DND-41 (cell line): ENCODE data around the gene RBFOX2.
A peak's percentile ranks its signal among the peaks of the same experiment; 100 is the strongest.

ENCODE experiments used
- ATAC-seq: fragments of 200-7000 bp; cut with Tn5 transposase; 3 replicates; pipeline ENCODE4 v1.9.1; 2021; ENCODE audit warnings: low read depth; ENCODE audit not compliant: insufficient read depth
- DNase-seq: peaks from one replicate; pipeline ENCODE4 v3.0.0-alpha.2; 2020
- H2AFZ ChIP-seq: 2 replicates; pipeline ENCODE4 v1.6.0; 2012; ENCODE audit warnings: low read depth, low read length
- H3K27ac ChIP-seq: 2 replicates; pipeline ENCODE4 v1.5.1; 2012; ENCODE audit warnings: low read length, inconsistent platforms
- H3K27me3 ChIP-seq: fragments of 200-600 bp; sonication (generic); 2 replicates; pipeline ENCODE4 v1.6.0; 2012; ENCODE audit warnings: low read length, mild to moderate bottlenecking, inconsistent platforms; ENCODE audit not compliant: insufficient read depth, poor library complexity
- H3K36me3 ChIP-seq: 2 replicates; pipeline ENCODE4 v1.5.1; 2012; ENCODE audit warnings: low read length, inconsistent platforms; ENCODE audit not compliant: insufficient read depth
- H3K4me1 ChIP-seq: 2 replicates; pipeline ENCODE4 v1.5.1; 2012; ENCODE audit warnings: mild to moderate bottlenecking, low read length; ENCODE audit not compliant: insufficient read depth
- H3K4me2 ChIP-seq: 2 replicates; pipeline ENCODE4 v1.6.0; 2012; ENCODE audit warnings: mild to moderate bottlenecking, moderate library complexity, low read length, inconsistent platforms; ENCODE audit not compliant: insufficient read depth
- H3K4me3 ChIP-seq, 2 experiments: fragments of 200-600 bp in 1 of 2; shearing (Covaris generic) in 1 of 2; 2 replicates each; pipeline ENCODE4 v1.5.1; 2012 to 2016; ENCODE audit warnings: inconsistent platforms in 2 of 2, low read length in 2 of 2, mild to moderate bottlenecking in 2 of 2, low read depth in 1 of 2, moderate library complexity in 1 of 2
- H3K79me2 ChIP-seq: 2 replicates; pipeline ENCODE4 v1.6.0; 2012; ENCODE audit warnings: low read length, inconsistent platforms; ENCODE audit not compliant: insufficient read depth
- H3K9ac ChIP-seq: 2 replicates; pipeline ENCODE4 v1.6.0; 2012; ENCODE audit warnings: low read depth, mild to moderate bottlenecking, inconsistent platforms, low read length, moderate library complexity
- H3K9me3 ChIP-seq: 2 replicates; pipeline ENCODE4 v1.5.1; 2012; ENCODE audit warnings: low read length, moderate library complexity, mild to moderate bottlenecking, inconsistent platforms; ENCODE audit not compliant: insufficient read depth, severe bottlenecking
- H4K20me1 ChIP-seq: 2 replicates; pipeline ENCODE4 v1.6.0; 2012; ENCODE audit warnings: low read length; ENCODE audit not compliant: insufficient read depth
- EZH2 ChIP-seq: IDR thresholded peaks from 3 replicates; pipeline ENCODE4 v1.6.1; 2012; ENCODE audit warnings: borderline replicate concordance, low read depth, mild to moderate bottlenecking, moderate library complexity, low read length, inconsistent platforms; ENCODE audit not compliant: severe bottlenecking
- TF ChIP-seq, protein P1 (sequence below): IDR thresholded peaks from 2 replicates; pipeline ENCODE4 v1.5.1; 2012; ENCODE audit warnings: borderline replicate concordance, low read length, moderate library complexity, mild to moderate bottlenecking; ENCODE audit not compliant: poor library complexity, severe bottlenecking; ENCODE audit errors: extremely low read depth

Gene RBFOX2

DNA sequence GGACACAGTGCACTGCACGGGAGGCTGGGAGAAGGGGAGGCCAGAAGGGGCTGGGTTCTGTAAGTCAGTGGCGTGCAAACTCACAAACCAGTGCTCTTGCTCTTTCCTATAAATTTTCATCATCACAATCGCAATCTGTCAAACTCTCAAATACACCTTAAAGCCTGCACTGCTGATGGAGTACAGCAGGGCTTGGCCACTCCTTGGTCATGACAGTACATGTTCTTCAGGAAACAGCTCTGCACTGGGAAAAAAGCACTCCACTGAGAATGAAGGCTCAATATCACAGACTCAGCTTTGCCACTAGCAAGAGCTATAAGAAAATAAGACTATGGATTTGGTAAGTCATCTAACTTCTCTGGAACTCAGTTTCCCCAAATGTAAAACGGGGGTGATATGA lies 111.0 kb downstream of the RBFOX2 start:
- H3K4me1 ChIP-seq: peaks cover 9% of the 10 kb centered on the region
- no peak overlapping the region for H3K4me2 ChIP-seq
- H3K79me2 ChIP-seq: no peaks in the 10 kb centered on the region
- H3K4me3 ChIP-seq: no peak overlapping the region
- no peaks in the 10 kb centered on the region for H3K36me3 ChIP-seq
- H3K27me3 ChIP-seq: peaks cover 3% of the 10 kb centered on the region
- H2AFZ ChIP-seq: no peak overlapping the region
- H3K9ac ChIP-seq: no peak overlapping the region
- H3K9me3 ChIP-seq: no peaks in the 10 kb centered on the region
- ATAC-seq: no peak
- no peaks in the 10 kb centered on the region for H4K20me1 ChIP-seq
- TF ChIP-seq EZH2: no peak
- TF ChIP-seq, protein P1, sequence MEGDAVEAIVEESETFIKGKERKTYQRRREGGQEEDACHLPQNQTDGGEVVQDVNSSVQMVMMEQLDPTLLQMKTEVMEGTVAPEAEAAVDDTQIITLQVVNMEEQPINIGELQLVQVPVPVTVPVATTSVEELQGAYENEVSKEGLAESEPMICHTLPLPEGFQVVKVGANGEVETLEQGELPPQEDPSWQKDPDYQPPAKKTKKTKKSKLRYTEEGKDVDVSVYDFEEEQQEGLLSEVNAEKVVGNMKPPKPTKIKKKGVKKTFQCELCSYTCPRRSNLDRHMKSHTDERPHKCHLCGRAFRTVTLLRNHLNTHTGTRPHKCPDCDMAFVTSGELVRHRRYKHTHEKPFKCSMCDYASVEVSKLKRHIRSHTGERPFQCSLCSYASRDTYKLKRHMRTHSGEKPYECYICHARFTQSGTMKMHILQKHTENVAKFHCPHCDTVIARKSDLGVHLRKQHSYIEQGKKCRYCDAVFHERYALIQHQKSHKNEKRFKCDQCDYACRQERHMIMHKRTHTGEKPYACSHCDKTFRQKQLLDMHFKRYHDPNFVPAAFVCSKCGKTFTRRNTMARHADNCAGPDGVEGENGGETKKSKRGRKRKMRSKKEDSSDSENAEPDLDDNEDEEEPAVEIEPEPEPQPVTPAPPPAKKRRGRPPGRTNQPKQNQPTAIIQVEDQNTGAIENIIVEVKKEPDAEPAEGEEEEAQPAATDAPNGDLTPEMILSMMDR: no peak
- no peak overlapping the region for H3K27ac ChIP-seq
- no peak for DNase-seq

DNA sequence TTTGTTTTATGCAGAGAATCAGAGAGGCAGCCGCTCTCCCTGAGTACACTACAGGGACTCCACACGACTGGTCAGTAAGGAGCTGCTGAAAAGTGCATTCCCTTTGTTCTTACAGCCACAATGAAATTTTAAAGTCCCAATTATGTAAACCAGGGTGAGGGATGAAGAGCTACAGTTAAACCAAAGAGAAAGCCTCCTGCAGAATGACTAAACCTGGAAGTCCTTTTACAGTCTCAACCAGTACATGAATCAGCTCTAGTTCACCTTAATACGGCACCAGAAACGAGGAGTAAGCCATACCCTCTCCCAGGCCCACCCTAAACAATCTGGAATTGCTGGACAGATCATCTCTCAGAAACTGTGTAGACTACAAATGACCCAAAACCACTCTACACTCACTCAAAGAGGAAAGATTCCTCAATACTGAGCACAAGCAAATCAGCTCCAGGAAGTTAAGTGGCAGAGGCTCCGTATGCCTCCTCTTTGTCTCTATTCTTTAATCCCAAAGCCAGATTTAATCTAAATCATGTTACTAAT lies 113.1 kb downstream of the RBFOX2 start:
- Histone ChIP-seq H3K4me1 (peaks cover 9% of the 10 kb centered on the region), H3K79me2 (no peaks in the 10 kb centered on the region)

DNA sequence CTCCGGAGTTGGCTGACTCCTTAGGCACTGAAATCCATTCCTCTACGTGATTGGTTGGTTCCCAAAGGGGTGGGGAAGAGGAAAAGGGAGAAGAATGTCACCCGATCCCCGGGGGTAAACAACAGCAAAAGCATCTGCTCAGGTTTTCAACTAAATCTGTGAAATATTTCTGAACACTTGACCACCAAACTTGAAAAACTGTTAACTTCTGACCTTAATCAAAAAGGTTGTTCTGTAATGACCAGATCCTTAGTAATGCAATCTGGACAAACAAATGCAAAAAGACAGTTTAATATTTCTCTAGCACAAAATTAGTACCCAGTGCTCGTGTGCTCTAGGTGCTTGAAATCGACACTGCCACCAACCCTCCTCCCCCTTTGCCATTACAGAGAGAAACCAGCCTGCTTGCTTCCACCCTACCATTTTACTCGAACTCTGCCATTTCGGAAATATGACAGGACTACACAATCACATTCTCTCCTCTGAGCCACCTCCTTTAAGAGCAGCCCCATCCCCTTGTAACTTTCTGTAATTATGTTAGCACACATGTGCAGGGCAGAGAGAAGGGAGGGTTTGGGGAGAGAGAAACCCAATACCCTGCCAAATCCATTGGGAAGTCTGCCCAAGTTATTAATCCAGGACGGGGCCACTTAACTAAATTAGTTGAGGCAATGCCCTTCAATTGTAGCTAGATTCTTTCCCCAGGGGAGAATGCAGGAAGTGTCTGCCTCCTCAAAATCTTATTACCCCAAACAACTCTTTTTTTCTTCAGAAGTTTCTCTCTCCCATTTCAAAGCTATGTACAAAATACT lies 113.8 kb downstream of the RBFOX2 start:
- no peak overlapping the region for H2AFZ ChIP-seq

More for the DNA sequence above, 113.1 kb downstream of the RBFOX2 start:
- no peaks in the 10 kb centered on the region for H3K9me3 ChIP-seq
- no peak overlapping the region for H3K4me3 ChIP-seq
- no peak for DNase-seq
- H3K27me3 ChIP-seq: peaks cover 3% of the 10 kb centered on the region
- no peak overlapping the region for H3K4me2 ChIP-seq
- no peak for ATAC-seq
- H3K36me3 ChIP-seq: no peaks in the 10 kb centered on the region
- H3K9ac ChIP-seq: no peak overlapping the region
- no peaks in the 10 kb centered on the region for H4K20me1 ChIP-seq
- H3K27ac ChIP-seq: no peak overlapping the region
- no peak for TF ChIP-seq EZH2
- TF ChIP-seq, protein P1: no peak
- no peak overlapping the region for H2AFZ ChIP-seq

More for the DNA sequence above, 113.8 kb downstream of the RBFOX2 start:
- no peak overlapping the region for H3K27ac ChIP-seq
- no peaks in the 10 kb centered on the region for H3K9me3 ChIP-seq
- H3K4me3 ChIP-seq: no peak overlapping the region
- ATAC-seq (no peak), DNase-seq (no peak)
- no peaks in the 10 kb centered on the region for H3K79me2 ChIP-seq
- TF ChIP-seq, protein P1: no peak
- no peak for TF ChIP-seq EZH2
- H3K36me3 ChIP-seq: no peaks in the 10 kb centered on the region
- peaks cover 3% of the 10 kb centered on the region for H3K27me3 ChIP-seq
- peak overlapping the region; percentile 18; the same call in 1 of the 2 replicates for H3K4me2 ChIP-seq
- no peaks in the 10 kb centered on the region for H4K20me1 ChIP-seq
- no peak overlapping the region for H3K9ac ChIP-seq
- peaks cover 9% of the 10 kb centered on the region for H3K4me1 ChIP-seq
